Stimulated activated CD8-positive, alpha-beta memory T cell treated with anti-CD3 and anti-CD28 coated beads, Interleukin-12 subunit alpha, Interleukin-12 subunit beta, amount 100 ng/mL, for 4 hours (primary cell): Measurements from ENCODE around the gene DCAF5.
"Not testable (repeated sequence)": the region's sequence is repeated elsewhere in the genome, so short reads cannot be mapped to it uniquely, and the experiment has no call there.

Experiments used
- DNase-seq: peaks from one replicate; pipeline ENCODE4 v3.0.0-alpha.2; 2020; ENCODE audit warnings: low read depth

Gene DCAF5

DNA sequence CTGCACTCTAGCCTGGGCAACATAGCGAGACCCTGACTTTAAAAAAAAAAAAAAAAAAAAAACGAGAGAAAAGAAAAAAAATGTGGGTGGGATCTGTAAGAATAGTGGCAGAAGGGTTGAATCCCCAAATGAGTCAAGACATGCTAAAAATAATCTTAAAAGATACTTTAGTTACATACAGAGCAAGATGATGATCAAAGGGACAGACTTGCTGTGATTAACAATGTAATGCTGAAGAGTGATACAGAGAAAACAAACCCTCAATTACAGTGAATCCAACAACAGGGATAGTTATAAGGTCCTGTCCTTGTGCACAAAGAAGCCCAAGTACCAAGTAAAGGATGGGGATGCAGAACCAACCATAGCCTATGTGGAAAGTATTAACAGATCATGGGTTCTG lies 80.3 kb downstream of the DCAF5 start:
- no peak for DNase-seq

DNA sequence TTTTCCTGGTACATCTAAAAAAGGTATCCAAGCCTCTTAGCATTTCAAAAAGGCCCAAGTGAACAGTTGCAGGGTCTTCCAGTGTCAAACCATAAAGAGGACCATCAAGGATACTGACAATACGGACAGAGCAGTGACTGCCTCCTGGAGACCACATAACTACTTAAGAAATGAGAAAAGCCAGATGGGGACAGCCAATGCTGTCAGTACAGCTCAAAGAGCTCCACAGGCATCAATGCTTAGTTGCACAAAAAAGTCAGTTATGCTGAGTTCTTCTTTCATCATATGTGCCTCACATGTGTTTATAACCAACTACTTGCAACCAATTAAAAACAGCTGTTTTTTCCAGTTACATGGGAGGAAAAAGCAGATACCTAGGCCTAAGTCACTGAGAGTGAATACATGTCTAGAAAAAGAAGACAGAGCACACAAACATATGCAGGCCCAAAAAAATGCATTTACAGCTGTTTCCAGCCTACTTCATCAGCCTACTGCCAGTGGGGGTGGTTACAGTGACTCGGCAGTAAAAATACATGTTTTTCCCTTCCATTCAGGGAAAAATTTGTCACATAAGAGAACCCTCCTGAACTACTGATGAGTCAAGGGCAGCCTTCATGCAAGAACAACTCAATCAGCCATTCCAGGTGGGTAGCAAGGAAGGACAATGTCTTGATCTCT lies 84.0 kb downstream of the DCAF5 start:
- no peak for DNase-seq

DNA sequence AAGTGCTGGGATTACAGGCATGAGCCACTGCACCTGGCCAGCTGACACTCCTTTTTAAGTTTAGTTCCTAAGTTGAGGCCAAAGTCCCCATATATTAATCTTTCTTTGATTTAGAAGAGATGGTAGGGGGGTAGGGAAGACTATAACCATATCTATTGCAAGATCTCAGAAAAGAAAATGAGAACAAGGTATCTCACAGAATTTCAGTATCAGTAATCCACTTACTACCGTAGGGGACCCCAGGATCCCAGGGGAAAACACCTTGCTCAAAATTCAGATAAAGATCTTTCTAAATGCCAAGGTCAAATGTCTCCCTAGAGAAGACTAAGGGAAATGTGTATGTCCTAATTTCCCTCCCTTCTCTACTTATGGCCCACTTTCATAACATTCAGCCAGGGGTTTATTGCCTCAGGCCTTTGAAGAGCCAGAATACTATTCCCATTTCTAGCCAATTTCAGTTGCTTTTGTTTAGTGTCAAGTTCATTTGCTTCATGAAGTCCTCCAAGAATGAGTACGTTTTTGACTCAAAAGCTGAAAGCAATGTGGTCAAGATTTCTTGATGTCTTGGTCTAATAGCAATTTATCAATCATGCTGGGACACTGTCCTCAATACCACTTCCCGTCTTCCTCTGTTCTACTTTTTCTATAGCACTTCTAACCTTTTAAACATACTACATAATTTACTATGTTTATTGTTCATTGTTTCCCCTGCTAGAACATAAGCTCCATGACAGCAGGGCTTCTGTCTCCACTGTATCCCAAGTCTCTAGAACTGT lies 86.3 kb downstream of the DCAF5 start:
- no peak for DNase-seq

DNA sequence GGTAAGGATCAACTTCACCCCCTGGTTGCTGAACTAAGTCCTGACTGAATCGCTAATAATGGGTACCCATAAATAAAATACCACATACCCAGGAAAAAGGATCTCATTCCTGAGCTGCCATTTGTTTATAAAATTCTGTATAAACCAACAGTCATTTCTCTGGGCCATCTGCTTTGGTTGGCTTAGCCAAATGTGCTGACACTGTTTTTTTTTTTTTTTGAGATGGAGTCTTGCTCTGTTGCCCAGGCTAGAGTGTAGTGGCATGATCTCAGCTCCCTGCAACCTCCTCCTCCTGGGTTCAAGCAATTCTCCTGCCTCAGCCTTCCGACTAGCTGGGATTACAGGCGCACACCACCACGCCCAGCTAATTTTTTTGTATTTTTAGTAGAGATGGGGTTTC lies 87.0 kb downstream of the DCAF5 start:
- DNase-seq: not testable (repeated sequence)

DNA sequence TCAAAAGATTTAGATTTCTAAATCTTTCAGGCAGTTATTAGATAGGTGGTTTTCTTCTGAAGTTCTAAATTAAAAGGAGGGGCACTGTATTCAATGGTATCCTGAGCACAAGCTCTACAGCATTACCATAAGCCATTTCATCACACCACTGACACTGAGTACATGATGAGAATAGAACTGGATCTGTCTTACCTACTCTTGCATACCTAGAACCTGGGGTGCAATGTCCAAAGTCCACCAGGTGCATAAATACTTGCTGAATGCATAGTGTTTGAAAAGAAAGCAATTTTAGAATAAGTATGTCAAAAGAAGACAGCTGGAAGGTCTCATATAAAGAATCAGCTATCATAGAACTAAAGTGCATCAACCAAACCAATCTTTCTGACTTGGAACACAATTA lies 88.3 kb downstream of the DCAF5 start:
- DNase-seq: no peak

DNA sequence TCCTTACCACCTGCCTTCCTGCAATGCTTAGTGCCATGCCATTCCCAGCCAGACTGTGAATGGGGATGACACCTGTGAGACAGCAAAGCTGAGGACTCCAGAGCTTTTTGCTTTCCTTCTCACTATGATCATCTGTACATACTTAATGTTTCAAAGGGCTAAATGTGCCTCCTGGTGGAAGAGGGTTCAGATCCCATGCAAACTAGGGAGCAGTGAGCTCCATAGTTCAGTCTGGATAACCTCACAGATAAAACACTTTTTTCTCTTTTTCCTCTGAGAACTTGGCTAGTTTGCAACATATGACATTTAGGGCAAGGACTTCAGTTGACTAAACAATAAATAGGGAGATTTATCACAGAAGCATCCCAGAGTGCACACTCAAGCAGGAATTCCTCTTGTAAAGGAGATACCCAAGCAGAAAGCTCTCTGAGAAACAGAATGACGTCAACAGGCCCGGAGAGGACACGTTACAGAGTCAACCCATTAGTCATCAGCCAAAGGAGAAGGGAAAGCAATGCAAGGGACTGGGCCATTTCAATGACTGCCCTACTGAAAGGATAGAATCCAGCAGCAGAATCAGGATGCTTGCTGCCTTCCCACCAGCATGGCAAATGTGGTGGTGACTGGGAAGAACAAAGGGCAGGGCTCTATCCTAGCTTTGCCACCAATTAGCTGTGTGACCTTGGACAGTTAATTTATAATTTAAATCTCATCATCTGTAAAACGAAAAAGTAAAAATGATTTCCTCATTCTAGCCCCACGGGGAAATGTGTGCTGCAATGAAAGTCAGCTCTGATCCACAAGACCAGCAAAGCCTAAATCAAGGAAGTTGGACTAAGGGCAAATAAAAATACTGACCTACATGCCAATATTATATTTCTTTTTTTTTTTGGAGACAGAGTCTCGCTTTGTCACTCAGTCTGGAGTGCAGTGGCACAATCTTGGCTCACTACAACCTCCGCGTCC lies 93.0 kb downstream of the DCAF5 start:
- DNase-seq: no peak

DNA sequence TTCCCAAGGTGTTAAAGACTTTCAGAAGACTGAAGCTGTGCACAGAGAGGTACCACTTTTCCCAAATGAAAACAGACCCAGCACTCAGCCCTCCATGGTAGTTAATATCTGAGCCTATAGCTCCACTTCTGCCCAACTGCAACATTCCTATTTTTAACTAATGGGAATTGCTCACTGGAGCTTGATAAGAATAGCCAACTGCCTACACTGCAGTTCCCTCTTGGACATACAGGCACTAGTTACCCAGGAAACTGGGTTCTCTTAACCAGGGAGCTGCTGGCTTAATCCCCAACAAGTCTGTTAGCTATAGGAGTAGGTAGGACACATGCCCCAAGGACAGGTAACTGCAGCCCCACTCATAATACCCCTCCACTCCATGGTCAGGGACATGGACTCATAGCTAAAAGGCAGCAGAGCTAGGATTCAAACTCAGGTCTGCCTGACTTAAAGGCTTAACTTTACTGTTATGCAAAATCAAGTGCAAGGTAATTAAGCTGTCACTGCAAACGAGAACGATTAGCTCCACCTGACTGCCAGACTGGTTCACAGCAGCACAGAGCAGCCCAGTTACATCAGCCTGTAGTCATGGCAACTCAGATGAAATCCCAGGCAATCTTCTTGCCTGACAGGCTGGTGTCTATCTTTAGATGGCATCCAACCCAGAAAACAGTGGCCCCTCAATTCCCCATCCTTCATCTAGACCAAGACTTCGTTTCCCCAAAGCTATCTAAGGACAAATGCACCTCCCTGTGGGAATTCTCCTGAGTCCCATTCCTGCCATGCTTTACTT lies 96.7 kb downstream of the DCAF5 start:
- no peak for DNase-seq

DNA sequence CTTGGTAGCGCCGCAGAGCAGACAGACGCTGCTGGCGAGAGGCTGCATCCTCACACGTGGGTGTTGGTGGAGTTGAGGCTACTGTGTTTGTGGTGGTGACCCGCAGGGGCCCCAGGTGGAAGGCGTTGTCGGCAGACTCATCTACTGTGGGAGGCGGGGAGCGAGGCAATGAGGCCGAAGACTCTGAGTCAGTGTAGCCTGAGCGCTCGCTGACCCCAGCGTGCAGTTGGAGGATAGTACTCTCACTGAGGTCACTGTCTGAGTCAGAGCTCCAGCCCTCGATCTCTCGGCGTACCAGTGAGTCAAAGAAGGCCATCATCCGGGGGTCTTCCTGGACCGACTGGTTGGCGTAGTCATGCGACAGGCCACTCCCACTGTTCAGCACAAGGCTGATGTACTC lies 97.8 kb downstream of the DCAF5 start:
- no peak for DNase-seq

DNA sequence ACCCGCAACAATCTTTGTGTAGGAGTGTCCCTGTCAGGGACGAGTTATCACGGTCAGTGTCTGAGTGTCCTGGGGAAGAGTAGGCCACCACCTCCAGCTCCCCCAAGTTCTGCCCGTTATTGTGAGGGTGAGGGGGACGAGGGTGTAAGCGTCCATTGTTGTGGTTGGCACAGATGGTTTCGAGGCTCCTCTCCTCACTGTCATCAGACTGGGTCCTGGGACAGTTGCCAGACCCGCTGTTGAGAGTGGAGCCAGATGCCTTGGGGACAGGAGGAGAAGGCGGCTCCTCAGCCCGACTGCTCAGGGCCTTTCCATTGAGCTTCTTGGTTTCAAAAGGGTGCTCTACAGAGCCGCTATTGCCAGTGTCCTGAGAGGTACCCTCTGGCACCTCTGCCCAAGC lies 98.9 kb downstream of the DCAF5 start:
- no peak for DNase-seq

DNA sequence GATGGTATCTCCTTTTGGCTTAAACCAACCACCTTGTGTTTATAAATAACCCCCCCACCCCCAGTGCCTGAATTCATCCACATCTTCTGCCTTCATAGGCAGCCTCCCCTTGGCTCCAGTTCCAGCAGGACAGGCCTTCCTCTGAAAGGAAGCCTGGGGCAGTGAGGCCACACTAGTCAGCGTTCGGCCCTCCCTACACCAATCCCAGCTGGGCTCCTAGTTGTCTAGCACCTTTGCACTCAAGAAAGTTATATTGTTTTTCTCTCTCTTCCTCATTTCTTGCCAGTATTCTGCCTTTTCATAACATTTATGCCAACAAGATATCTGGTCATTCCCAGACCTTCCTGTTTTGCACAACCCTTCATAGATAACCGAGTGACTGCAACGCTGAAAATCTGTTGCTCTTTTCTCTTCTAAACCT lies 100.7 kb downstream of the DCAF5 start:
- no peak for DNase-seq

DNA sequence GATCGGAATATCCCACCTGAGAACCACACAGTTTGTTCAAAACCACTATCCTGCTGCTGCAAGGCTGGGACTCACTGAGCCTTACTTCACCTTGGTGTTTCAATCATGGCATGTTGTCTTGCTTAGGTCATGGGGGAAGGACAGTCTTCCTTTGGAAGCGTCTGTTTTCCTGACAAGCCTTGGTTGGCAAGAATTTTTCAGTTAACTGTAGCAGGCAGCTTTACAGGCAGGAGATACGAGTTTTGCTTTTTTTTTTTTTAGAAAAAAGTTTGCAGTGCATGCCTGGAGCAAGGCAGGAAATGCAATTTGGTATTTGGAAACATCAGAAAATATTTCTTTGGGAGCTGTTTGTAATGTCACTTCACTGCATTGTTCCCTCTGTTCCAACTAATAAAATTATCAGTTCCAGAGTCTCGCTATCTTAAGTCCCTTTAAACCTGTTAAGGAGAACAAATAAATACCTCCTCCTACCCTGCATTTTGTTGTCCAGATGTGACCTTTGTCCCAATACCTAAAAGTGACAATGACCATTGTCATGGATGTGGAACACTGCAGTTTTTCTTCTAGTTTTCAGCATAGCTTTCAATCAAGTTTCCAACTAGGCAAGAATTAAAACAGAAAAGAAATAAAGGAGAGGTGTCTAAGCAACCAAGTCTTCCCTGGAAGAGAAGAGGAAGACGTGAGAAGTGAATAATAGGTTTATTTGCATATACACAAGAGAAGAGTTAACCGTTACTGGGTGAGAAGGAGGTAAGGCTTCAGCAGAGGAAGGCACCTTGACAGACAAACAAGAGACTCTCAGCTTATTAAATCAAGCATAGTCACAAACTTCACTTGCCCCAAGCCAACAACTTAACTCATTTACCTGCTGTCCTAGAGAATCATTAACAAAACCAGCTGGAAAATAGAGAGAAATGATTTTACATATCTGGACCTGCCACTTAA lies 102.4 kb downstream of the DCAF5 start:
- DNase-seq: no peak

DNA sequence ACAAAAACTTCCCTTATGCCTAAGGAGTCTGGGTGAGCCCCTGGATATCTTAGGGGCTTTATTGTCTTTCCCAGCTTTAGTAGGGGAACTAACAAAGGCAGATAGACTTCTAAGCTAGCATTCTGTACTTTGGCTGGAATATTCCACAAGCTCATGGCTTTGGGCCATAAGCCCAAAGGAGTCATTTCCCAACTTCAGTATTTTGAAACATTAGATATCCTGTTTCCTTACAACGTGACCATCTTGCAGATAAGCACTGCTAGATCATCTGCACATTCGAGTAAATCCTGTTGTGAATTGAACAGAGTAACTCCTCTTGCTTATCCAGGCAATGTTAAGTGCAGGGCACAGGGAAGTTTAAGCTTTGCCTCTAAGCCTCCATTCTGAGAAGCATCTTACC lies 103.2 kb downstream of the DCAF5 start:
- no peak for DNase-seq

DNA sequence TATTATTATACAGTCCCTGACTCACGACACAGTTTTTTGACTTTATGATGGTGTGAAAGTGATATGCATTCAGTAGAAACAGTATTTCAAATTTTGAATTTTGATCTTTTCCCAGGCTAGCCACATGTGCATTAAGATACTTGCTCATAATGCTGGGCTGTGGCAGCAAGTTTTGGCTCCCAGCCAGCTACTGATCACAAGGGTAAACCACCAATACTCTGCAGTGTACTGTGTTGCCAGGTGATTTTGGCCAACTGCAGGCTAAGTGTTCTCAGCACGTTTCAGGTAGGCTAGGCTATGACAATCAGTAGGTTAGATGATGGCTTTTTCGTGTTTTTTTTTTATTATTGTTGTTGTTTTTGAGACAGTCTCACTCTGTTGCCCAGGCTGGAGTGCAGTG lies 104.5 kb downstream of the DCAF5 start:
- DNase-seq: no peak

DNA sequence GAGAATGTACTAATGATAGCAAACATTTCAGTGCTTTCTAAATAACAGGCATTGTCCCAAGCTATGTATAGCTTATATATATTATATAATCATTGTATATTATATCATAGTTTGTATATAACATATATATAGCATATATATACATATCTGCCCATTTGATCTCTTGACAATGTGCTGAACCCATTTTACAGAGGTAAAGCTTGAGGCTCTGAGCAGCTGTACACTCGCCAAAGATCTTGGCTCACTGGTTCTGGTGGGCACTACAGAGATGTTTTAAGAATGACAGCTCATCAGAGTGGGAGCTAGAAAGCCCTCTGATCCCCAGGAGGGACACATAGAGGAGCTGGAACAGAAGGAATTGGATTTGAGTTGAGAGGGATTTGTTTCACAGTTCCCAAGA lies 105.7 kb downstream of the DCAF5 start:
- no peak for DNase-seq

DNA sequence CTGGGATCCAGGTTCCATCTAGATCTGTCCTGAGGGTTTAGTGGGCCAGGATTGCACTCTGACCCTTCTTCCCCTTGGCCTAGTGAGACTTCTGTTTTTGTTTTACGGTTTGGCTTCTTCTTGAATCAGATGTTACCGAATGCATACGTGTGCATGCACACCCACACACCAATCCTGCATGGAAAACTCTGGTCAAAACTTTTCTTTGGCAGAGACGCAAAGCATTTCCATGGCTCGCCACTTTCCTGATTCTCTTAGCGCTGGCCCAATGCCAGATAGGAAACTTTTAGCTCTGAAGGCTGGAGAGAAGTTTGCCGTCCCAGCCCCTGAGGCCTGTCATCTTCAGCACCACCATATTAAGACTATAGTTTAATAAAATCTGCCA lies 106.5 kb downstream of the DCAF5 start:
- no peak for DNase-seq

DNA sequence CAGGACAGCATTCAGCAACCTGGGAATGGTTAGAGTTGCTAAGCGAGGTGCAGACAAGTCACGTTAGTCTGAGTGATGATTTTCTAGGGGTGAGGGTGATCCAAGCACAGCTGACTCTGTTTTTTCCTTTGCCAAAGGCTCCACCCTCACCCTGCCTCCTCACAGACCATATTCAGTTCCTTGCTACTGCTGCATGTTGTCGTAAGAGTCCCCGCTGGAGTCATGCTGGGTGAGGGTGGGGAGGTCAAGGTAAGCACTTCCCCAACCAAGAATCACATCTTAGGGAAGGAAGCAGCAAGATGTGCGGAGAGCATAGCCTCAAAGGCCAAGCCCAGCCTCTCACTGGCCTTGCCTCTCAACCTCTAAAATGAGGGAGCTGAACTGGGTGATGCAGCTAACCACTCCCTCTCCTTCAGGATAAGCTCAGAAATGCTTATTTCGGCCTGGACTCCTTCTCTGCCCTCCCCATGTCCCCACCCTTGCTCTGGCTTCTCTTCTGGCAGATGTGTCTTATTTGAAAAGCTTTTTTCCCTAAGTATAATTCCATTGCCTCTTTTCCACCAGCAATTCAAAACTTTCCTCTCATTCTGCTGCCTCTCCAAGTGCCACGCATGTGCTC lies 107.0 kb downstream of the DCAF5 start:
- DNase-seq: no peak

DNA sequence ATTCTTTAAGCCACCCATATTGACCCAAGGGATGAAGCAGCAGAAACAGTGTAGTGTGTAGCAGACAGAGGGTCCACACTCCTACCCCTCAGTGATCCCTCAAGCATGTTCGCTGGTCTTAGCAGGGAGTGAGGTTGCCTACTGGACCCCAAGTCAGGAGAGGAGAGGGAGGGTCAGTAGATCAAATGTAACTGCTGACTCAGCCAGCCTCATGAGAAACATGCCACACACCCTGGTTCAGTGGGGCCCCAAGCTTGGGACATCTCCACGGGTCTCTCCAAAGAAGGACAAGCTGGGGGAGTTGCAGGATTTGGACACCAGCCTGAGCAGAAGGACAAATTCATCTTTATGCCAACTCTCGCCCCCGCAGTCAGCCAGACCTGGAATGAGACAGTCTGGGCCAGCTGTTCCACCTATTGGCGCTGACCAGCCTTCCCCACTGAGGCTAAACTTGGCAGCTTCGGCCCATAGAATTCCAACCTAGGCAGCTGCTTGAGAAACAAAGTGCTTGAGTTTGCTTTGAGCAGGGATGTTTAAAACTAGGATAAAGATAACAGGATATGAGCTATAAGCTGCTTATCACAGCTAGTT lies 107.9 kb downstream of the DCAF5 start:
- DNase-seq: no peak

DNA sequence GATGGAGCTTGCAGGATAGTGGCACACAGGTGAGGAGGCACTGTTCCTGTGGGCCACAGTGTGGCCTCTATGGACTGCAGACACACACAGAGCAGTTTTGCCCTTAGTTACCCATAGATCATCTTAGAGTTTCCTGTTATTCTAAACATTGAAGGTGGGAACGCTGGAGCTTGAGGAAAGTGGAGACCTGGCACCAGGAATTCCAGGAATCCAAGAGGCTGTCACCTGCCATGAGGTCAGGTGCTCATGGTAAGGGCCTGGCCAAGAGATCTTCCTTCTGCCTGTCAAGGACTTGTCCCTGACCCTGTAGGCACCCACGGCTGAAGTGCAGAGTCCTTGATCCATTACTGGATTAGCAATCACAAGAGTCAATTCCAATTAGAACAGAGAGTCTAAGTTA lies 108.6 kb downstream of the DCAF5 start:
- DNase-seq: no peak

DNA sequence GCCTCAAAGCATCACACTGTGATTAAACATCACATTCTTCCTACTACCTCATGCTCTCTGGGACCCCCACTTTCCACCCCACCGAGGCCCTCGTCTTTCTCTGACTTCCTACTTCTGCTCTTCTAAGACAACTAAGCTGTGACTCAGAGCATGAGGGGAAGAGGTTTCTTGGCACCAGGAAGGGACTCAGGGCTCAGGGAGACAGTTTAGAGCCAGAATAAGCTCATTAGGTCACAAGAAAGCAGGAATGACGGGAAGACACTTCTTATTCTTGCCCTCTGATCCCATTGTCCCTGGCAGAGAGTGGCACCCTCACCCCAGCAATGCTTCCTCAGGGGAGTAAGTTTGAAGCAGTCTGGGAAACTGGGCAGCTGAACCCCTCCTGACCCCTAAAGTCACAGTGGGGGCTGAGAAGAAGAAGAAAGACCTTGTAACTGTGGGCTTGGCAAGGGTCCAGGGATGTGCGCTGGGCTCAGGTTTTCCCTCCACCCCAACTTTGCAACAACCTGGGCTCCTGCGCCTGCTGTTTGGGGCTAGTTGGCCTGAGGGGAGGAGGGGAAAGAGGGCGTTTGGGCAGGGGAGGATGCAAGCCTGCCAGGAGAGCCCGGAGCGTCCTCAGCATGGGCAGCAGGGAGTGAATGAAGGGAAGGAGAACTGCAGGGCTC lies 109.2 kb downstream of the DCAF5 start:
- no peak for DNase-seq
